ENCODE measurements around the gene NFILZ.

GRCh38 chr19:8596168-8596567 lies 34.3 kb upstream of the NFILZ start:
- TF ChIP-seq CTCF (conservative IDR thresholded peaks at IDR 0.05; ENCODE audit: low read length) (no peak), EZH2phosphoT487 (IDR thresholded peaks at IDR 0.05; ENCODE audit: borderline replicate concordance, low read depth, low read length) (no peak)
